Neural cell (in vitro differentiated cells): Measurements from ENCODE around the gene RCL1. TPM values are rescaled to one million over a fixed set of nuclear protein-coding genes. Genes with fewer than 3 reads are reported as not detected.
"Not testable (repeated sequence)": the region's sequence is repeated elsewhere in the genome, so short reads cannot be mapped to it uniquely, and the experiment has no call there.

Experiments used
- H2AFZ ChIP-seq: fragments of 200-600, 300-800 bp; sonication (generic), shearing (Covaris generic); 2 replicates; pipeline ENCODE4 v1.6.0; 2014; ENCODE audit warnings: low read depth, mild to moderate bottlenecking, antibody characterized with exemption, low read length, moderate library complexity
- H3F3A ChIP-seq: fragments of 200-600 bp; shearing (Covaris generic); 2 replicates; pipeline ENCODE4 v1.6.1; 2016; ENCODE audit warnings: mild to moderate bottlenecking, moderate library complexity, mixed read lengths, antibody characterized with exemption, low read length; ENCODE audit not compliant: insufficient read depth, poor library complexity, severe bottlenecking
- H3K27ac ChIP-seq: fragments of 200-600, 300-800 bp; sonication (generic), shearing (Covaris generic); 2 replicates; pipeline ENCODE4 v1.5.1; 2014; ENCODE audit warnings: mild to moderate bottlenecking, low read length, moderate library complexity
- H3K27me3 ChIP-seq: fragments of 300-800, 200-600 bp; sonication (generic), shearing (Covaris generic); 2 replicates; pipeline ENCODE4 v1.6.0; 2014; ENCODE audit warnings: mild to moderate bottlenecking, low read depth, low read length, moderate library complexity; ENCODE audit not compliant: insufficient read depth
- H3K36me3 ChIP-seq: fragments of 300-800, 200-600 bp; sonication (generic), shearing (Covaris generic); 2 replicates; pipeline ENCODE4 v1.5.1; 2014; ENCODE audit warnings: mild to moderate bottlenecking, antibody characterized with exemption, low read length, moderate library complexity; ENCODE audit not compliant: insufficient read depth
- H3K4me2 ChIP-seq: fragments of 300-800, 200-600 bp; sonication (generic), shearing (Covaris generic); 2 replicates; pipeline ENCODE4 v1.6.0; 2014; ENCODE audit warnings: mild to moderate bottlenecking, low read length
- H3K4me3 ChIP-seq: fragments of 300-800, 200-600 bp; sonication (generic), shearing (Covaris generic); 2 replicates; pipeline ENCODE4 v1.5.1; 2014; ENCODE audit warnings: mild to moderate bottlenecking, low read length, moderate library complexity
- H3K79me2 ChIP-seq: fragments of 200-600 bp; shearing (Covaris generic); replicated peaks from 2 replicates; pipeline ENCODE4 v1.6.0; 2014; ENCODE audit warnings: mild to moderate bottlenecking, low read length, moderate library complexity; ENCODE audit not compliant: insufficient read depth
- H3K9ac ChIP-seq: fragments of 300-800, 200-600 bp; sonication (generic), shearing (Covaris generic); 2 replicates; pipeline ENCODE4 v1.6.1; 2016; ENCODE audit warnings: mild to moderate bottlenecking, low read length, mixed read lengths
- H3K9me2 ChIP-seq: fragments of 200-600 bp; shearing (Covaris generic); 2 replicates; pipeline ENCODE4 v1.6.1; 2016; ENCODE audit warnings: mild to moderate bottlenecking, low read length, mixed read lengths; ENCODE audit not compliant: insufficient read depth
- H3K9me3 ChIP-seq: fragments of 200-600, 300-800 bp; sonication (generic), shearing (Covaris generic); 2 replicates; pipeline ENCODE4 v1.6.1; 2016; ENCODE audit warnings: mild to moderate bottlenecking, mixed run types, low read length, moderate library complexity, mixed read lengths
- H4K20me1 ChIP-seq: fragments of 200-600 bp; shearing (Covaris generic); 2 replicates; pipeline ENCODE4 v1.6.1; 2016; ENCODE audit warnings: mild to moderate bottlenecking, mixed run types; ENCODE audit not compliant: insufficient read depth
- EP300 ChIP-seq: fragments of 450-650 bp; conservative IDR thresholded peaks from 2 replicates; pipeline ENCODE4 v1.6.1; 2014; ENCODE audit warnings: antibody characterized with exemption, mild to moderate bottlenecking, moderate library complexity; ENCODE audit not compliant: poor library complexity, severe bottlenecking
- EZH2 ChIP-seq: fragments of 200-600, 300-800 bp; shearing (Covaris generic), sonication (generic); IDR thresholded peaks from 2 replicates; pipeline ENCODE4 v1.6.1; 2014; ENCODE audit warnings: antibody characterized with exemption, low read length, borderline replicate concordance, mild to moderate bottlenecking; ENCODE audit not compliant: insufficient read depth, poor library complexity, severe bottlenecking
- MXI1 ChIP-seq: fragments of 450-650 bp; conservative IDR thresholded peaks from 2 replicates; pipeline ENCODE4 v1.6.1; 2014; ENCODE audit warnings: antibody characterized with exemption, mild to moderate bottlenecking; ENCODE audit not compliant: poor library complexity, severe bottlenecking
- POLR2AphosphoS5 ChIP-seq: IDR thresholded peaks from 2 replicates; pipeline ENCODE4 v1.6.1; 2012
- RAD21 ChIP-seq: fragments of 450-650 bp; conservative IDR thresholded peaks from 2 replicates; pipeline ENCODE4 v1.6.1; 2014; ENCODE audit warnings: antibody characterized with exemption, mild to moderate bottlenecking, moderate library complexity
- SMC3 ChIP-seq: fragments of 450-650 bp; conservative IDR thresholded peaks from 2 replicates; pipeline ENCODE4 v1.6.1; 2014; ENCODE audit warnings: antibody characterized with exemption, mild to moderate bottlenecking, moderate library complexity; ENCODE audit not compliant: poor library complexity
- TAF1 ChIP-seq: IDR thresholded peaks from 2 replicates; pipeline ENCODE4 v1.6.1; 2012; ENCODE audit warnings: low read depth
- polyA plus RNA-seq: library from polyadenylated mRNA; depleted of rRNA; stranded (reverse); fragments of >200 nt; gene quantifications from 2 replicates; pipeline ENCODE4 v1.2.3, GENCODE V29; 2014
- TF ChIP-seq, protein P1 (sequence below): fragments of 450-650 bp; IDR thresholded peaks from 2 replicates; pipeline ENCODE4 v1.5.1; 2014; ENCODE audit warnings: antibody characterized with exemption, mild to moderate bottlenecking, moderate library complexity; ENCODE audit not compliant: poor library complexity, severe bottlenecking
- TF ChIP-seq, protein P2 (sequence below): IDR thresholded peaks from 2 replicates; pipeline ENCODE4 v1.6.1; 2012; ENCODE audit warnings: borderline replicate concordance

The RCL1 gene
- polyA plus RNA-seq, 1 donor from 2014 or later = 4.2 TPM

DNA sequence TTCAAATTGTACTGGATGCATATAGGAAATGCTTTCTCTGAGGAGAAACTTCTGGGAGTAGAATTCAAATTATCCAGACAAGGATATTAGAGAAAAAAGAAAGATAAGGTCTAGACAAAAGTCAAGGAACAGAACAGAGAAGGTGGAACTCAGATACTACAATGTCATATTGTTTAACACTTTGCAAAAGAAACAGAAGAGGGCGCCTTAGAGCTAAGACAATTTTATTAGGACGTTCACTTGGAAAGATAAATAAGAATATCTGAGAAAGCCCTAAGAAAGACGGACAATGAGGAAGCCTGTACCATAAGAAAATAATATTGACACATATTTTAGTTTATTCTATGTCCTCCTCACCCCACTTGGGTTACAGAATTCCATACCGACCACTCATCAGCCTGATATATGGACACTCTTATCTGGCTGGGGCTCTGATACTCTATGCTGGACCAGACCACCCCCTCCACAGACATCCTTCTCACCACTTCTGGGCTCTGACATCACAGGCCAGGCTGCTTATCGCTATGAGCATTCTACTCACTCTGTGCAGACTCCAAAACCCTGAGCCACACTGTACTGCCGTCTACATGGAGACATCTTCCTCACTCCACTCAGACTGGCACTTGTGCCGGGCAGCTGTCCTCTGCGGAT, 42.6 kb upstream of the RCL1 start:
- TF ChIP-seq, protein P1, sequence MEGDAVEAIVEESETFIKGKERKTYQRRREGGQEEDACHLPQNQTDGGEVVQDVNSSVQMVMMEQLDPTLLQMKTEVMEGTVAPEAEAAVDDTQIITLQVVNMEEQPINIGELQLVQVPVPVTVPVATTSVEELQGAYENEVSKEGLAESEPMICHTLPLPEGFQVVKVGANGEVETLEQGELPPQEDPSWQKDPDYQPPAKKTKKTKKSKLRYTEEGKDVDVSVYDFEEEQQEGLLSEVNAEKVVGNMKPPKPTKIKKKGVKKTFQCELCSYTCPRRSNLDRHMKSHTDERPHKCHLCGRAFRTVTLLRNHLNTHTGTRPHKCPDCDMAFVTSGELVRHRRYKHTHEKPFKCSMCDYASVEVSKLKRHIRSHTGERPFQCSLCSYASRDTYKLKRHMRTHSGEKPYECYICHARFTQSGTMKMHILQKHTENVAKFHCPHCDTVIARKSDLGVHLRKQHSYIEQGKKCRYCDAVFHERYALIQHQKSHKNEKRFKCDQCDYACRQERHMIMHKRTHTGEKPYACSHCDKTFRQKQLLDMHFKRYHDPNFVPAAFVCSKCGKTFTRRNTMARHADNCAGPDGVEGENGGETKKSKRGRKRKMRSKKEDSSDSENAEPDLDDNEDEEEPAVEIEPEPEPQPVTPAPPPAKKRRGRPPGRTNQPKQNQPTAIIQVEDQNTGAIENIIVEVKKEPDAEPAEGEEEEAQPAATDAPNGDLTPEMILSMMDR = peak; percentile 48
- TF ChIP-seq, protein P2, sequence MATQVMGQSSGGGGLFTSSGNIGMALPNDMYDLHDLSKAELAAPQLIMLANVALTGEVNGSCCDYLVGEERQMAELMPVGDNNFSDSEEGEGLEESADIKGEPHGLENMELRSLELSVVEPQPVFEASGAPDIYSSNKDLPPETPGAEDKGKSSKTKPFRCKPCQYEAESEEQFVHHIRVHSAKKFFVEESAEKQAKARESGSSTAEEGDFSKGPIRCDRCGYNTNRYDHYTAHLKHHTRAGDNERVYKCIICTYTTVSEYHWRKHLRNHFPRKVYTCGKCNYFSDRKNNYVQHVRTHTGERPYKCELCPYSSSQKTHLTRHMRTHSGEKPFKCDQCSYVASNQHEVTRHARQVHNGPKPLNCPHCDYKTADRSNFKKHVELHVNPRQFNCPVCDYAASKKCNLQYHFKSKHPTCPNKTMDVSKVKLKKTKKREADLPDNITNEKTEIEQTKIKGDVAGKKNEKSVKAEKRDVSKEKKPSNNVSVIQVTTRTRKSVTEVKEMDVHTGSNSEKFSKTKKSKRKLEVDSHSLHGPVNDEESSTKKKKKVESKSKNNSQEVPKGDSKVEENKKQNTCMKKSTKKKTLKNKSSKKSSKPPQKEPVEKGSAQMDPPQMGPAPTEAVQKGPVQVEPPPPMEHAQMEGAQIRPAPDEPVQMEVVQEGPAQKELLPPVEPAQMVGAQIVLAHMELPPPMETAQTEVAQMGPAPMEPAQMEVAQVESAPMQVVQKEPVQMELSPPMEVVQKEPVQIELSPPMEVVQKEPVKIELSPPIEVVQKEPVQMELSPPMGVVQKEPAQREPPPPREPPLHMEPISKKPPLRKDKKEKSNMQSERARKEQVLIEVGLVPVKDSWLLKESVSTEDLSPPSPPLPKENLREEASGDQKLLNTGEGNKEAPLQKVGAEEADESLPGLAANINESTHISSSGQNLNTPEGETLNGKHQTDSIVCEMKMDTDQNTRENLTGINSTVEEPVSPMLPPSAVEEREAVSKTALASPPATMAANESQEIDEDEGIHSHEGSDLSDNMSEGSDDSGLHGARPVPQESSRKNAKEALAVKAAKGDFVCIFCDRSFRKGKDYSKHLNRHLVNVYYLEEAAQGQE = no peak
- TF ChIP-seq RAD21 = peak; percentile 16
- Histone ChIP-seq H3K79me2 (no peaks in the 10 kb centered on the region), H3K27me3 (no peaks in the 10 kb centered on the region), H2AFZ (no peak overlapping the region), H3K9ac (no peak overlapping the region), H3K9me2 (no peaks in the 10 kb centered on the region), H4K20me1 (no peaks in the 10 kb centered on the region), H3K9me3 (no peaks in the 10 kb centered on the region), H3F3A (no peaks in the 10 kb centered on the region), H3K4me2 (no peak overlapping the region), H3K36me3 (no peaks in the 10 kb centered on the region), H3K4me3 (no peak overlapping the region), H3K27ac (no peak overlapping the region)

DNA sequence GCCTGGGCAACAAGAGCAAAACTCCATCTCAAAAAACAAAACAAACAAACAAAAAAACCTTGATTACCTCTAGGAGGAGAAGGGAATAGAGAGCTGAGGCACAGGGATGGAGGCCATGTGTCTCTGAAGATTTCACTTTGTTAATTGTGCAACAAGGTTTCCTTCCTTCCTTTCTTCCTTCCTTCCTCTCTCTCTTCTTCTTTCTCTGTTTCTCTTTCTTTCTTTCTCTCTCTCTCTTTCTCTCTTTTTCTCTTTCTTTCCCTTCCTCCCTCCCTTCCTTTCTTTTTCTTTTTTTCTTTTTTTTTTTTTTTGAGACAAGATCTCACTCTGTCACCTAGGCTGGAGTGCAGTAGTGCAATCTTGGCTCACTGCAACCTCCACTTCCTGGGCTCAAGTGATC, 38.2 kb upstream of the RCL1 start:
- H2AFZ ChIP-seq, H3K9me3 ChIP-seq, H3K4me3 ChIP-seq, H3K27ac ChIP-seq, H3K79me2 ChIP-seq, H3K9ac ChIP-seq, H3K9me2 ChIP-seq, H3K27me3 ChIP-seq, H3F3A ChIP-seq, H3K4me2 ChIP-seq, H3K36me3 ChIP-seq, H4K20me1 ChIP-seq: not testable (repeated sequence)

DNA sequence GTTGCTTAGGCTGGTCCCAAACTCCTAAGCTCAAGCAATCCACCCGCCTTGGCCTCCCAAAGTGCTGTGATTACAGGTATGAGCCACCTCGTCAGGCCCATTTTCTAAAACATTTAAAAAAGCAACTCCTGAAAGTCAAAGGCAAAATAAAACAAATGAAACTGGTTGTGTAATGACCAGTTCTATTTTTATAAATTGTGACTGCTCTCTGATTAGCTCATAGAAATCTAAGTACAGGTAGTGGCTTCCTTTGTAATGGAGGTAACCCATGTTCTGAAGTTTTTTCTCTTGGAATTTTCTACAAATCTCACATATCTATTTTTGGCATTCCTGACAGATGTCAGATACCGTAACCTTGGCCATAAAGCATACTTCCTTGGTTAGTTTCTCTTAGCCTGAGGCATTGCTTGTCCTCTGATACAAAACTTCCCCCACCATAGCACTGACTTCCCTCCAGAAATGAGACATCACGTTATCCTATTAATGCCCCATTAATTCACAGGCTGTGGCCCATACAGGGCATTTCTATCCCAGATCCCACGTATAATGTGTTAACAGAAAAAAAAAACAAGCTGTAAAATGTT, 37.6 kb upstream of the RCL1 start:
- H3F3A ChIP-seq = no peaks in the 10 kb centered on the region
- no peak overlapping the region for H3K27ac ChIP-seq
- H3K36me3 ChIP-seq = no peaks in the 10 kb centered on the region
- H3K4me3 ChIP-seq = no peak overlapping the region
- H3K9me3 ChIP-seq = no peaks in the 10 kb centered on the region
- no peaks in the 10 kb centered on the region for H3K27me3 ChIP-seq
- no peak overlapping the region for H2AFZ ChIP-seq
- no peaks in the 10 kb centered on the region for H3K79me2 ChIP-seq
- H4K20me1 ChIP-seq = no peaks in the 10 kb centered on the region
- TF ChIP-seq POLR2AphosphoS5 (no peak), MXI1 (no peak), EP300 (no peak), SMC3 (no peak), EZH2 (no peak), TAF1 (no peak), RAD21 (no peak)
- TF ChIP-seq, protein P2 = no peak
- TF ChIP-seq, protein P1 = no peak
- no peaks in the 10 kb centered on the region for H3K9me2 ChIP-seq
- H3K9ac ChIP-seq = no peak overlapping the region
- no peak overlapping the region for H3K4me2 ChIP-seq
